HG02642 (cell line): Measurements from ENCODE around the gene PRPF18.

Source experiments
- ATAC-seq: cut with Tn5 transposase; IDR thresholded peaks from one replicate; pipeline ENCODE4 v1.9.1; 2021; ENCODE audit warnings: mild to moderate bottlenecking; ENCODE audit not compliant: unreplicated experiment, poor library complexity

Gene PRPF18

DNA sequence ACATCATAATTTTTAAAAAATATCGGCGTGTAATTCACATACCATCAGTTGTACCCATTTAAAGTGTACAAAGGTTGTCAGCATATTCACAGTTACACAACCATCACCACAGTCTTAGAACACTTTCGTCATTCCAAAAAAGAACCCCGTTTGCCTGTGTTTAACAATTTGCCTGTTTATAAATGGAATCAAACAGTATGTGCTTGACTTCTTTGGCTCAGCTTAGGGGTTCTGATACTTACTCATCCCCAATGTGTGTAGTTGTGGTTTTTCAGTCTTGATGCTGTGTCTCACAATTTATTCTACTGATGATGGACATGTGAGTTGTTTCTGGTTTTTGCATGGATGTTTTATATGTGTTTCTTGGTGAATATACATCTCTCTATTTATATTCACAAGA, 50.0 kb downstream of the PRPF18 start:
- ATAC-seq: no peak

DNA sequence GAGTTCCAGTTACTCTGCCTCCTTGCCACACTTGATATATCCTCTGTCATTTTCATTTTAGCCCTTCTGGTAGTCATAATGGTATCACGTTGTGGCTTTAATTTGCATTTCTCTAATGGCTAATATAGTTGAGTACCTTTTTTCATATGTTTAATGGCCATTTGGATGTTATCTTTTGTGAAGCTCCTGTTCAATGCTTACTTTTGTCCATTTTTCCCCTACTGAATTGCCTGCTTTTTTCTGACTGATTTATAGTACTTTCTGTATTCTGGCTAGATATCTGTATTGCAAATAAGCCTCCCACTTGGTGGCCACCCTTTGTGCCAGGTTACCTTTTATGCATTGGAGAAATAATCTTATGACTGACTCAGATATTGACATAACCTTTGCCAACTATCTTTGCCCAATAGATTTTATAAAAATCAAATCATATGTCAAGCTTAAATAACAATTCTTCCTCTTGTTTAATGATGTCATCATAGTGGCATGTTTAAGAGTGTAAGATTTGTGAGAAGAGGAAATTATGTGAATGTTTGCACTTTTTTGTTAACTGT, 50.6 kb downstream of the PRPF18 start:
- no peak for ATAC-seq

GRCh38 chr10:13637894-13638293, 51.1 kb downstream of the PRPF18 start:
- no peak for ATAC-seq

GRCh38 chr10:13642293-13642692, 55.5 kb downstream of the PRPF18 start:
- ATAC-seq: no peak

- no peak for ATAC-seq
Measured at GRCh38 chr10:13643016-13643415, 56.3 kb downstream of the PRPF18 start.

DNA sequence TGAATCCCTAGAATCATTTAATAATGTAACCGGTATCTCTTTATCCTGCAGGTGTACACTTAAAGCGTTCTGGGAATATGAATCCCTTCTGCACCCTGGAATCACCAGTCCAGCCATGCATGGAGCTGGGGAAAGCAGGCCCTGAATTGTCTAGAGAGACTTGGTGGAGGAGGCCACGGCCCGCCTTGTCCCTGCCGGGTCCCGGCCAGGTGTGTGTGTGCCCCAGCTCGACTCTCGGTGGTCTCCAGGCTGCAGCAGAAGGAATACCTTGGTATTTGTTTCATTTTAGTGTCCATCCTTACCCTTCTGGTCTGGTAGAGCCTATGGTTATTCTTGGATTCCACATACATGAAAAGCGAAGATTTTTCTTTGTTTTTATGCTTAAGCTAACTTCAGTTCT, 58.1 kb downstream of the PRPF18 start:
- ATAC-seq: no peak

DNA sequence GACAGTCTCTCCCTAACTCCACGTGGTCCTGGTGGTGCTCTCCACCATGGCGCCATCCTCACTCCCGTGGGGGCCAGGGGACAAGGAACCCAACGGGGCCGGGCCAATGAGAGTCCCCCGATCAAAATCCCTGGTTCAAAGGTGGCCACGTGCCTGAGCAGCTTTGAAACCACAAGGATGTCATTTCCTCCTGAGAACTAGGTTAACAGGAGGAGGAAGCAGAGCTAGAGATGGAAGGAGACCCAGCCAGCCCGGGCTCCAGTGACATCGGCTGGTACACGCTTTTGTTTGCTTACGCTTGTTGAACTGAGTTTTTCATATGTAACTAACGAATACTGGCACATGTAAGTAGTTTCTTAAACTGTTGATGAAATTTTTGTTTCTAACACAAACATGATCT, 61.7 kb downstream of the PRPF18 start:
- no peak for ATAC-seq

DNA sequence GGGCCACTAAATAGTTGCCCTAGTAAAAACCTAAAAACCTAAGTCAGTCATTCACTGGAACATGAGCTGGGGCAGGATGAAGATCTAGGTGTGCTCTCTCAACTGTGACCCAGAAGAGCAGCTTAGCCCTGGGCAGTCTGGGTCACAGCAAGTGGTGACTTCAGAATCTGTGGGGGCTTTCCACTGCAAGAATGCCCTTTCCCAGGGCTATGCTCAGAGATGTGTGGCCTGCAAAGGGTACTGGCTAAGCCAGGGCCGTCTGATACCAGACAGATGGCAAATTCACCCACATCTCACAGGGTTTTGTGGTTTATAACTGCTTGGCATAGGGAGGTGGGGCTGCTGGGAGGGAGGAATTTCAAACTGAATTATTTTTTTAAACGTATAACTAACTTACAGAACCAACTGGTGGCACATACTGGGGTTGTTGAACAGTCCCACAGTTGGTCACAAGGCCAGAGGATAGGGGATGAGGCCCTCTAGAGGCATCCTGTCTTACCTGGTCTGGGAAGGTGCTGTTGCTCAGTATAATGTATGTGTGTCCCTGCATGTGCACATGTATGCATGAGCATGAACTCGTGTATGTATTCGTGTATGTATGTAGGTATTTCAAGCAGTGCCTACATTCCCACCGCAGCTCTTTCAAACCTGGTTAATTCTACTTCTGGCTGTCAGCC, 63.2 kb downstream of the PRPF18 start:
- ATAC-seq: no peak

DNA sequence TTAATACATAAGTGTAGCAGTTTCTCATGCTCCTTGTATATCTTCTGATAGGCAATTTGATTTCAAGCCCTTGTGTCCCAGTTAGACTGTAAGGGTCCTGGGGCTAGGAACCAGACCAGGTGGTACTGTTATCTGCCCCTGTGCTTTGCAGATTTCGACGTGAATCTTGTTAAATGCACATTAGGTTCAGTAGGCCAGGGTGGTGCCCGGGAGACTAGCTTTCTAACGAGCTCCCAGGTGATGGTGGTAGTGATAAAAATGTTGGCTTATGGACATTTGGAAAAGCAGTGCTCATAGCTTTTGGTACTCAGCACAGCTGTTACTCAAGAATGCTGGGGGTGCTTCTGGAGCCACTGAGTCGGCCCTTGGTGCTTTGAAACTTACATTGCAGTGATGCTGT, 64.2 kb downstream of the PRPF18 start:
- ATAC-seq: no peak

DNA sequence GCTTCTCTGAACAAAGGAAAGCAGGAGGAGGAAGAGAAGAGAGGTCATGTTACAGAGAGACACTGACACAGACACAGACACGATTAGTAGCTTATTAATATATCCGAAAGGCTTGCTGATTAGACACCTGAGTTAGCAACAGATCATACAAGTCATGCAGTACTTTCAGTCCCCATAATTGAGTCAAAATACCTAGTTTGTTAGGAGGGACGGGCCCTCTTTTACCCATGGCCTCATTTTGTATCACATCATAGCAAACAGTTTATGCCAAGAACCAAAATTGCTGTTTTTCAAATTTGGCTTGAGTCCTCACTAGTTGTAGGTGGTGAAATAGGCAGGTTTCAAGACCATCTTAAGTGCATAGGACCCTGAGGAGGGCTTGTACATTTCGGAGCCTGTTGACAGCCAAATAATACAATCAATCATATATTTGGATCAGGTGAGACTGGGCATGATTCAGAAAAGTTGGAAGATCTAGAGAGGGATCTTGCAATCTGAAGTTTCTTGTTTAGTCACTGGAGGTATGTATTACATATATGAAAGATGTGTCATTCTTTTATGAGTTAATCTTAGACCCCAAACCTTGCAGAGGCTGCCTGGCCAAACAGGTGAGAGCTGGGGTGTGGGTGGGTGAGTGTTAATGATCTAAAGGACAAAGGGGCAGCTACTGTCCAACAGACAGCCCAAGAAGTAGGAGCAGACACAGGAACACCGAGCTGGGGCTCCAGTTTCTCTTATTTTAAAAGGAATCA, 65.4 kb downstream of the PRPF18 start:
- ATAC-seq: no peak

- no peak for ATAC-seq
Measured at GRCh38 chr10:13652860-13653259, 66.1 kb downstream of the PRPF18 start.

DNA sequence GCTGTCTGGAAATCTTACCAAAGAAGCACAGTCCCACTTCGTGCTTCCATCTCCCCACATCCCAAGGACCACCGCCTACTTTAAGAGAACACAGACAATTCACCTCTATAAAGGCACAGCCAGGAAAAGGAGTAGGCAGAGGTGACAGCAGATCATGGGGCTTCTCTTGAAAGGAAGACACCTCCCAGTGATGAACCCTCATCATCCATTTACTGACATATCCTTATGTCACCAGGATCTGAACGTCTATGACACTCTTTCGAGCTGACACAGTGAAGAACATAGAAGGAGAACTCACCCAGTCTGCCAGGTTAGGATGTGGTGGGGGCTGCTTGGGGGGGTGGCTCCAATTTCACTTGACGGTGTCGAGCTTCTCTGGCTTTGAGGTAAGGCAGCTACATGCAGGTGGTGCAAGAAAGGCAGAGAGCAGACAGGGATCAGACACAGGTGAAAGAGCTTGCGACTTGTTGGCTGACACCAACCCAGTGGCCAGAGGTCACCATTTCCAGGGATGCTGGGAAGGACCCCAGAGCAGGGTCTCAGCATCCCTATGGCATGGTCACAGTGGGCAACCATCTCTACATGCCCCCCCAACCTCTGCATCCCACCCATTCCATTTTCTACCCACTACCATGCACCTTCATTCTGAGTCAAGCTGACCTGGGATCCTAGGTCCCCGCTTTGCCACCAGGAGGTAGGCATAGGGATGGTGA, 67.5 kb downstream of the PRPF18 start:
- ATAC-seq: no peak

DNA sequence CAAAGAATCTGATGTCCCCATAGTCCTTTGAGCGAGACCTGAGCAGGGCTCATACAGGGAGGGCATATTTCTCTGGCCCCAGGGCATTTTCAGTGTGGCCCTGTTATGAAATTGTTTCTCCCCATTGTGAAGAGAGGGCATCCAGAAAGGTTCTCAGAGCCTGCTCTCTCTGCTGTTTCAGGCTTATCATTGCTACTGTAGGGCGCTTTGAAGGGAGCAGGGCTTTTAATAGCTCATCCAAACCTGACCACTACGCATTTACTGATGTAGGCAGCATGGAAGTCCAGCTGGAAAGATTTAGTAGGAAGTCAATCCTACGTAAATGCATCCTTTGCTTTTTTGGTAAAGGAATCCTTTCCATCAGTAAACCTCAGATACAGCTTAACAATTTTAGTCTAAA, 68.1 kb downstream of the PRPF18 start:
- no peak for ATAC-seq

- no peak for ATAC-seq
Measured at GRCh38 chr10:13656337-13657100, 69.8 kb downstream of the PRPF18 start.

- no peak for ATAC-seq
Measured at GRCh38 chr10:13657101-13657680, 70.4 kb downstream of the PRPF18 start.

DNA sequence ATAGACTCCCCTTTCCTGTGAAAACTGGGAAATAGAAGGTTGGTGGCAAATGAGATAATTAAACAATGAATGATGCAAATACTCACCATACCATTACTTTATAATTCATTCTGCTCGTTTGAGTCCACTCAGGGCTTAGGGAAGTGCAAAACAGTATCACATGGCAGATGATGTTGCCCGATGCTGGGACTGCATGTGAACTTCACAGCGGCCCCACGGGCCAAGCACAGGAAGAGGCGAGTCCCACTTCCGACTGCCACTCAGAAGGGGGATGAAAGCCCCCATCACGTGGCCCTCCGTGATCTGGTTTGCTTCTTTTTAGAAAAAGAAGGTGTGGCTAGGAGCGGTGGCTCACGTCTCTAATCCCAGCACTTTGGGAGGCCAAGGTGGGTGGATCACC, 71.5 kb downstream of the PRPF18 start:
- ATAC-seq: no peak

DNA sequence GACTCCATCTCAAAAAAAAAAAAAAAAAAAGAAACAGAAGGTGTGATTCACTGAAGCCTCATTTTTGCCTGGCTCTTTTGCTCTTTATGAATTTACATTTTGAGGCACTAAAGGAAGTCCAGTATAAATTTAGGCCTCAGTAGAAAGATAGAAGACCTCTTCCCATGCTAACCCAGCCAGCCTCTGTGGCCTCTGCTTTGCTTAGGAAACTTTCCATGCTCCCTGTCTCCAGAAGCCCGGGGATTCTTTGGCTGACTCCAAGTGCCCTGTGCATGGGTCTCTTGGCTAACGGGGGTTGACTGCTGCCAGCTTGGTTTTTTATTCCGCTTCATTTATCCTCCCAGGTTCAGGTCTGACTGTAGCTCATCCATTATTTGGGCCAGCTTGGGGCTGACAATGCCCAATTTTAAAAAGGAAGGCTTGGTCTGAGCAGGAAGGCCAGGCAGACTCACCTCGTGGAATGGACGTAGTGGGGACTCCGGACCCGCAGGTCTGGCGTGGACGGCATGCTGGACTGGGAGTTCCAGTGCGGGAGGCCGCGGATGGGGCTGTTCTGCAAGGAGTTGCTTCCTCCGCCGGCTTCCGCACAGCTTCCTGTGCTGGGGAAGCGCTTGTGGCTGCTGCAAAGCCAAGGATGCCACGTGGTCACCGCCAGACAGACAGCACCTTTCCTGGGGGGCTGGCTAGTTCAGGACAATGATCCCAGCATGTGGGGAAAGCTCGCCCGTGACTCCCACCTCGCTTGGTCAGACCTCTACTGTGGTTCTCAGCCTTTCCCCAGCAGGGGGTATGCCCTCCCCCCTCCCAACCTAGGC, 72.3 kb downstream of the PRPF18 start:
- no peak for ATAC-seq

GRCh38 chr10:13659887-13660550, 73.3 kb downstream of the PRPF18 start:
- ATAC-seq: peak; percentile 59

DNA sequence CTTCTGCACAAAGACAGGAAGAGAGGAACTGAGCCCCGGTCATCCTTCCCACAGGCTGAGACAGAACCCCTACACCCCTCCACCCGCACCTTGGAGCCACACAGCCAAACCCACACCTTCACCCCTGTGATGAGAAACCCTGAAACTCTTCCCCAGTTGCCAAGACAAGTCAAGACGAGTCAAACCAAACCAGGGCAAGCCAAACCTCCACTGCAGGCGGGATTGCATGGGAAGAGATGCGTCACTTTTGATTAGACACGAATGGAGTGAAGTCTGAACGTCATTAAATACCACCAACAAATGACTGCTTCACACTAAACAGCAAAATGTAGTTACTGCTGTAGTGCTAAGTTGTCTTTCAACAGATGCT, 73.8 kb downstream of the PRPF18 start:
- no peak for ATAC-seq
